K562 (cell line): ENCODE data around the gene NAIF1. TPM values are rescaled to one million over a fixed set of nuclear protein-coding genes. Genes with fewer than 3 reads are reported as not detected.
A peak's percentile ranks its signal among the peaks of the same experiment; 100 is the strongest.

Source experiments
- CREM ChIP-seq: IDR thresholded peaks from 2 replicates; pipeline ENCODE4 v1.6.1; 2014; ENCODE audit warnings: antibody characterized with exemption, low read depth
- CXXC5 ChIP-seq: fragments of 250-450 bp; sonication (Bioruptor Pico); IDR thresholded peaks from 2 replicates; pipeline ENCODE4 v1.8.0; 2022; ENCODE audit warnings: inconsistent platforms, mild to moderate bottlenecking, moderate library complexity
- GABPA ChIP-seq: fragments of 200-800 bp; sonication (Bioruptor generic); conservative IDR thresholded peaks from 2 replicates; pipeline ENCODE4 v1.6.1; 2016; ENCODE audit warnings: low read depth, missing genetic modification characterization, missing compliant biosample characterization
- HDAC2 ChIP-seq: fragments of 450-650 bp; IDR thresholded peaks from 2 replicates; pipeline ENCODE4 v1.6.1; 2016; ENCODE audit warnings: mild to moderate bottlenecking
- HSF4 ChIP-seq: fragments of 250-450 bp; sonication (Bioruptor Pico); IDR thresholded peaks from 2 replicates; pipeline ENCODE4 v2.1.2; 2022; ENCODE audit warnings: mild to moderate bottlenecking, moderate library complexity, borderline replicate concordance
- JUND ChIP-seq, 2 experiments: IDR thresholded peaks; 2 replicates in 1 of 2; 3 replicates in 1 of 2; pipeline ENCODE4 v1.6.1; 2011; ENCODE audit warnings: borderline replicate concordance in 2 of 2, low read depth in 2 of 2, low read length in 2 of 2, improper control_type of control experiment in 1 of 2, missing biosample characterization in 1 of 2, missing genetic modification characterization in 1 of 2, missing genetic modification reagents in 1 of 2
- MXI1 ChIP-seq: IDR thresholded peaks from 2 replicates; pipeline ENCODE4 v1.6.1; 2011; ENCODE audit warnings: low read depth, mild to moderate bottlenecking, improper control_type of control experiment, low read length
- MYC ChIP-seq, 2 experiments: fragments of 250-450 bp in 1 of 2; sonication (Bioruptor Pico) in 1 of 2; IDR thresholded peaks; 2 replicates each; pipeline versions ENCODE4 v1.5.1 to v1.6.1; 2012 to 2021; ENCODE audit warnings: low read depth in 2 of 2, borderline replicate concordance in 1 of 2, improper control_type of control experiment in 1 of 2, low read length in 1 of 2, mild to moderate bottlenecking in 1 of 2, moderate library complexity in 1 of 2
- RBBP5 ChIP-seq: fragments of 200-600 bp; sonication (generic); IDR thresholded peaks from 2 replicates; pipeline ENCODE4 v1.6.1; 2012; ENCODE audit warnings: borderline replicate concordance, mild to moderate bottlenecking, low read length, control low read depth, inconsistent platforms; ENCODE audit not compliant: insufficient read depth, poor library complexity, severe bottlenecking
- SPI1 ChIP-seq: IDR thresholded peaks from 2 replicates; pipeline ENCODE4 v1.6.1; 2011; ENCODE audit warnings: low read depth, low read length, control low read depth, borderline replicate concordance
- TBL1XR1 ChIP-seq, 2 experiments: IDR thresholded peaks; 2 replicates each; pipeline ENCODE4 v1.6.1; 2012; ENCODE audit warnings: improper control_type of control experiment in 2 of 2, low read length in 2 of 2, mild to moderate bottlenecking in 1 of 2
- ZNF584 ChIP-seq: fragments of 200-800 bp; sonication (Bioruptor generic); IDR thresholded peaks from 2 replicates; pipeline ENCODE4 v1.6.1; 2016; ENCODE audit warnings: low read depth, mild to moderate bottlenecking, missing genetic modification characterization, missing compliant biosample characterization
- ZNF766 ChIP-seq: fragments of 200-800 bp; sonication (Bioruptor generic); conservative IDR thresholded peaks from 2 replicates; pipeline ENCODE4 v1.6.1; 2016; ENCODE audit warnings: missing genetic modification characterization, missing compliant biosample characterization
- polyA plus RNA-seq, 8 experiments: library from polyadenylated mRNA; depleted of rRNA in 4 of 8; stranded (reverse) in 5 of 8; unstranded in 3 of 8; fragments of >200 nt; fragmentation: Nextera tagmentation in 2 of 8; fragmentation: Illumina TruSeq in 1 of 8; extraction: Ambion mirVana in 2 of 8; extraction: Trizol in 1 of 8; gene quantifications; 2 replicates each; pipeline versions ENCODE4 v1.2.1 to v1.2.3, GENCODE V29; 2011 to 2014; ENCODE audit warnings: inconsistent platforms in 1 of 8, missing spikeins in 1 of 8
- total RNA-seq, 7 experiments: library from RNA; depleted of rRNA in 6 of 7; stranded (reverse); fragments of >200 nt in 6 of 7; fragmentation: Illumina TruSeq in 2 of 7; extraction: Trizol in 2 of 7; gene quantifications; 2 replicates each; pipeline versions ENCODE4 v1.2.1 to v1.2.3, GENCODE V29; 2011 to 2021; ENCODE audit warnings: low replicate concordance in 1 of 7
- TF ChIP-seq, protein P1 (sequence below): sonication (generic); formaldehyde crosslinking; IDR thresholded peaks from 2 replicates; pipeline ENCODE4 v1.8.0; 2022; ENCODE audit warnings: missing genetic modification reagents, mild to moderate bottlenecking, moderate library complexity, borderline replicate concordance
- TF ChIP-seq, protein P2 (sequence below), 2 experiments: fragments of 450-650 bp; IDR thresholded peaks; 2 replicates each; pipeline ENCODE4 v1.6.1; 2016
- TF ChIP-seq, protein P3 (sequence below): fragments of 250-450 bp; sonication (Bioruptor Pico); IDR thresholded peaks from 2 replicates; pipeline ENCODE4 v1.8.0; 2021; ENCODE audit warnings: moderate library complexity, mild to moderate bottlenecking, inconsistent platforms
- TF ChIP-seq, protein P4 (sequence below): fragments of 450-650 bp; IDR thresholded peaks from 2 replicates; pipeline ENCODE4 v1.6.1; 2016; ENCODE audit warnings: borderline replicate concordance
- TF ChIP-seq, protein P5 (sequence below): fragments of 450-650 bp; IDR thresholded peaks from 2 replicates; pipeline ENCODE4 v1.6.1; 2014; ENCODE audit warnings: low read depth, mild to moderate bottlenecking, moderate library complexity, borderline replicate concordance

NAIF1 gene
- total and polyA plus RNA-seq, 9 of the 15 experiments (the other 6 are each of a cell fraction or from before 2014, with no cell fraction given) = 4.8 to 26.6 (median 17.2) TPM

DNA sequence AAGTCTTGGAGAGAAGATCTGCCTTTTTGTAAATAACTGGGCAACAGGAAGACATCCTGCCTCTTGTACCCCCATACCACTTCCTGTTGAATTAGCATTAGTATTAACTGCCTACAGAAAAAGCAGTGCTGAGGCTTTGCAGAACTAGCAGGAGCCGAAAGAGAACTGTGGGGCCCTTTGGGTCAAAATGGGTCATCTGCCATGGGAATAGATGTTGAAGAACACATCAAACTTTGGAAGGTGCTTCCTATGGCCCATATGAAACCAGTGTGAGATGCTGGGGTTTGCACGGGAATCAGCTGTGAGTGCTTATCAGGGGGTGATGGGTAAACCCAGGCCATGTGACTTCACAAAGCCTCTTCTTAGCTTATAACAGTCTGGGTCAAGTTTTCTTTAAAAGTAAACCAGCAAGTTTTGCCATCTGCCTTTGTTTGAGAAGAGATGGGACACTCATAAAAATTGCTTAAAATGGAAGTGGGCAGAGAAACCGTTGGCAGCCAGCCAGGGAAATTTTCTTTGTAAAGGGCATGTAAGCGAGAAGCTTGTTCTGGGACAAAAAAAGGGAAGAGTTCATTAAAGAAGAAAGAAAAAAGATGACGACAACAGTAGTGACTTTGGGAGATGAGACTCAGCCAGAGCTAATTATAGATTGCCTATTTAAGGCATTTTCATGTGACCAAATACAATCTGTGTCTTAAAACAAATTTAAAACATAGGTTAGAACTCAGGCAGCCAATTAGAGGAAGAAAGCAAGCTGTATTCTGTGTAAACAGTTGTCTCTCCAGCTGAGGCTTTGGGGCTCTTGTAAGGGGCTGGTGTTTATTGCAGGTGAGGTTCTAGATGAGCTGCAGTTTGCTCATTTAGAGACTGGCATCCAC is 5.3 kb upstream of the NAIF1 start (continued):
- TF ChIP-seq, protein P1, sequence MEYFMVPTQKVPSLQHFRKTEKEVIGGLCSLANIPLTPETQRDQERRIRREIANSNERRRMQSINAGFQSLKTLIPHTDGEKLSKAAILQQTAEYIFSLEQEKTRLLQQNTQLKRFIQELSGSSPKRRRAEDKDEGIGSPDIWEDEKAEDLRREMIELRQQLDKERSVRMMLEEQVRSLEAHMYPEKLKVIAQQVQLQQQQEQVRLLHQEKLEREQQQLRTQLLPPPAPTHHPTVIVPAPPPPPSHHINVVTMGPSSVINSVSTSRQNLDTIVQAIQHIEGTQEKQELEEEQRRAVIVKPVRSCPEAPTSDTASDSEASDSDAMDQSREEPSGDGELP = peak; percentile 82
- TF ChIP-seq, protein P2, sequence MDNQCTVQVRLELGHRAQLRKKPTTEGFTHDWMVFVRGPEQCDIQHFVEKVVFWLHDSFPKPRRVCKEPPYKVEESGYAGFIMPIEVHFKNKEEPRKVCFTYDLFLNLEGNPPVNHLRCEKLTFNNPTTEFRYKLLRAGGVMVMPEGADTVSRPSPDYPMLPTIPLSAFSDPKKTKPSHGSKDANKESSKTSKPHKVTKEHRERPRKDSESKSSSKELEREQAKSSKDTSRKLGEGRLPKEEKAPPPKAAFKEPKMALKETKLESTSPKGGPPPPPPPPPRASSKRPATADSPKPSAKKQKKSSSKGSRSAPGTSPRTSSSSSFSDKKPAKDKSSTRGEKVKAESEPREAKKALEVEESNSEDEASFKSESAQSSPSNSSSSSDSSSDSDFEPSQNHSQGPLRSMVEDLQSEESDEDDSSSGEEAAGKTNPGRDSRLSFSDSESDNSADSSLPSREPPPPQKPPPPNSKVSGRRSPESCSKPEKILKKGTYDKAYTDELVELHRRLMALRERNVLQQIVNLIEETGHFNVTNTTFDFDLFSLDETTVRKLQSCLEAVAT (IDR thresholded peaks at IDR 0.05) = 0 out of 4 replicates have a peak, but pooled peaks of 1 of the 2 experiments have one; percentile 19
- TF ChIP-seq MXI1 (0 out of 2 replicates have a peak, but pooled peaks have one; percentile 44), GABPA (peak; percentile 42; the same call in 1 of the 2 replicates), HSF4 (CRISPR knock-in tag) (no peak), MYC (IDR thresholded peaks at IDR 0.05; ENCODE audit: low read depth, low read length) (no peak; the same call in 1 of the 2 replicates), MYC (CRISPR knock-in tag; IDR thresholded peaks at IDR 0.05; ENCODE audit: borderline replicate concordance, low read depth) (peak; percentile 48; the same call in 1 of the 2 replicates), JUND (IDR thresholded peaks at IDR 0.05; ENCODE audit: borderline replicate concordance, low read depth, low read length) (no peak), JUND (tag; IDR thresholded peaks at IDR 0.05; ENCODE audit: borderline replicate concordance, low read depth, low read length) (peak; percentile 56; the same call in 1 of the 3 replicates), SPI1 (peak; percentile 25; the same call in 1 of the 2 replicates), CXXC5 (CRISPR knock-in tag) (peak; percentile 56), RBBP5 (peak; percentile 14), TBL1XR1 (IDR thresholded peaks at IDR 0.05; ENCODE audit: low read length in 2 of 2) (0 out of 4 replicates have a peak, but pooled peaks of 1 of the 2 experiments have one; percentile 32), CREM (0 out of 2 replicates have a peak, but pooled peaks have one; percentile 13), ZNF584 (CRISPR knock-in tag) (peak; percentile 77), HDAC2 (peak; percentile 51; the same call in 1 of the 2 replicates), ZNF766 (peak; percentile 61; the same call in 1 of the 2 replicates)
- TF ChIP-seq, protein P3, sequence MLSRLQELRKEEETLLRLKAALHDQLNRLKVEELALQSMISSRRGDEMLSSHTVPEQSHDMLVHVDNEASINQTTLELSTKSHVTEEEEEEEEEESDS (CRISPR knock-in tag) = no peak
- TF ChIP-seq, protein P4, sequence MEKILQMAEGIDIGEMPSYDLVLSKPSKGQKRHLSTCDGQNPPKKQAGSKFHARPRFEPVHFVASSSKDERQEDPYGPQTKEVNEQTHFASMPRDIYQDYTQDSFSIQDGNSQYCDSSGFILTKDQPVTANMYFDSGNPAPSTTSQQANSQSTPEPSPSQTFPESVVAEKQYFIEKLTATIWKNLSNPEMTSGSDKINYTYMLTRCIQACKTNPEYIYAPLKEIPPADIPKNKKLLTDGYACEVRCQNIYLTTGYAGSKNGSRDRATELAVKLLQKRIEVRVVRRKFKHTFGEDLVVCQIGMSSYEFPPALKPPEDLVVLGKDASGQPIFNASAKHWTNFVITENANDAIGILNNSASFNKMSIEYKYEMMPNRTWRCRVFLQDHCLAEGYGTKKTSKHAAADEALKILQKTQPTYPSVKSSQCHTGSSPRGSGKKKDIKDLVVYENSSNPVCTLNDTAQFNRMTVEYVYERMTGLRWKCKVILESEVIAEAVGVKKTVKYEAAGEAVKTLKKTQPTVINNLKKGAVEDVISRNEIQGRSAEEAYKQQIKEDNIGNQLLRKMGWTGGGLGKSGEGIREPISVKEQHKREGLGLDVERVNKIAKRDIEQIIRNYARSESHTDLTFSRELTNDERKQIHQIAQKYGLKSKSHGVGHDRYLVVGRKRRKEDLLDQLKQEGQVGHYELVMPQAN = peak; percentile 19; the same call in 1 of the 2 replicates
- TF ChIP-seq, protein P5, sequence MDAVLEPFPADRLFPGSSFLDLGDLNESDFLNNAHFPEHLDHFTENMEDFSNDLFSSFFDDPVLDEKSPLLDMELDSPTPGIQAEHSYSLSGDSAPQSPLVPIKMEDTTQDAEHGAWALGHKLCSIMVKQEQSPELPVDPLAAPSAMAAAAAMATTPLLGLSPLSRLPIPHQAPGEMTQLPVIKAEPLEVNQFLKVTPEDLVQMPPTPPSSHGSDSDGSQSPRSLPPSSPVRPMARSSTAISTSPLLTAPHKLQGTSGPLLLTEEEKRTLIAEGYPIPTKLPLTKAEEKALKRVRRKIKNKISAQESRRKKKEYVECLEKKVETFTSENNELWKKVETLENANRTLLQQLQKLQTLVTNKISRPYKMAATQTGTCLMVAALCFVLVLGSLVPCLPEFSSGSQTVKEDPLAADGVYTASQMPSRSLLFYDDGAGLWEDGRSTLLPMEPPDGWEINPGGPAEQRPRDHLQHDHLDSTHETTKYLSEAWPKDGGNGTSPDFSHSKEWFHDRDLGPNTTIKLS = no peak
